ENCODE results near the gene MYCBP2. TPM values are rescaled to one million over a fixed set of nuclear protein-coding genes. Genes with fewer than 3 reads are reported as not detected.
"Not testable (repeated sequence)": the region's sequence is repeated elsewhere in the genome, so short reads cannot be mapped to it uniquely, and the experiment has no call there.

Gene MYCBP2
- total RNA-seq, 1 donor from 2014 or later: 74.3 TPM

DNA sequence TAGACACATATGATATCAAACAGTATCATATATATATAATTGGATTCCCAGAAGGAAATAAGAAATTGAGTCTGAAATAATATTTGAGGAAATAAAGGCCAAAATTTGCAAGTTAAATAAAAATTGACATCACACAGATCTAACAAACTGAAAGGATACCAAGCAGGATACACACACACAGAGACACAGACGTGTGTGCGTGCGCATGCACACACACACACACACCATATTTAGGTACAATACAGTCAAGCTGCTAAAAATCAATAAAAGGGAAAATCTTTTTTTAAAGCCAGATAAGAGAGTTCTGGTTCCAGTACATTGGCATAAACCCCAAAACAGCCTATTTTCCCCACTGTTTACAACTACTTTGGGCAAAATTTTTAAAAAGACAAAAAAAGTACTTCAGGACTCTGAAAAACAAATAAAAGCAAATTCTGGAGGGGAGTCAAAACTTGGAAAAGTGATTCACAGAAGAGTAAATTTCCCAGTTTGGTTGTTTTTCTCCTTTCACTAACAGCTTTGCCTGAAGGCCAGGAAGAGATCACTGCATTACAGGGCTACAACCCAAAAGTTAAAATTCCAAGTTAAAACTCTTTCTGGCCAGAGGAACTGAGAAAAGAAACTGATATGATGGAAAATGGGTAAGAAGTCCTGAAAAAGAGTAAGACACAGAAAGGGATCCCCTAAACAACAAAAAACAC, 16.2 kb downstream of the MYCBP2 start:
- H3K27me3 Mint-ChIP-seq (ENCODE audit: low read depth): no peaks in the 10 kb centered on the region
- DNase-seq (ENCODE audit: low spot score): no peak
- intact Hi-C loops (cut with micrococcal nuclease): no loop called here
- H3K4me3 Mint-ChIP-seq (ENCODE audit: low read depth): no peak overlapping the region
- no peak overlapping the region for H3K27ac Mint-ChIP-seq
- H3K4me1 Mint-ChIP-seq (ENCODE audit: low read depth): peaks cover 63% of the 10 kb centered on the region
- H3K9me3 Mint-ChIP-seq: no peaks in the 10 kb centered on the region
- peaks cover 11% of the 10 kb centered on the region for H3K36me3 Mint-ChIP-seq (ENCODE audit: low read depth)

DNA sequence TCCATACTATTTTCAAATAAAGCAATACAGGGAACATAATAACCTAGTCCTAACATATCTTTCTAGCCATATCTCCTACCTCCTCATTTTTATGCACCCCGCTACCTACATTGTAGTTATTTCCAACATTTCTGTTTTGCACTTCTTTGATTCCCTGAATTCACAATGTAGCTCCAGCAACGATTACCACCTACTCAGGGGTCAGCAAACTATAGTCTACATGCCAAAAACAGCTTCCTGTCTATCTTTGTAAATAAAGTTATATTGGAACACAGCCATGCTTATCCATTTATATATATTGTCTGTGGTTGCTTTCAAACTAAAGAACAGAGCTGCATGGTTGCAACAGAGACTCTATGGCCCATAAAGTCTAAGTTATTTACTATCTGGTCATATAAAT, 16.7 kb downstream of the MYCBP2 start:
- no peak overlapping the region for H3K27ac Mint-ChIP-seq
- intact Hi-C loops (cut with micrococcal nuclease): no loop called here
- no peak overlapping the region for H3K4me3 Mint-ChIP-seq (ENCODE audit: low read depth)
- H3K36me3 Mint-ChIP-seq (ENCODE audit: low read depth): peaks cover 15% of the 10 kb centered on the region
- no peaks in the 10 kb centered on the region for H3K27me3 Mint-ChIP-seq (ENCODE audit: low read depth)
- no peak for DNase-seq (ENCODE audit: low spot score)
- H3K9me3 Mint-ChIP-seq: no peaks in the 10 kb centered on the region
- peaks cover 68% of the 10 kb centered on the region for H3K4me1 Mint-ChIP-seq (ENCODE audit: low read depth)

DNA sequence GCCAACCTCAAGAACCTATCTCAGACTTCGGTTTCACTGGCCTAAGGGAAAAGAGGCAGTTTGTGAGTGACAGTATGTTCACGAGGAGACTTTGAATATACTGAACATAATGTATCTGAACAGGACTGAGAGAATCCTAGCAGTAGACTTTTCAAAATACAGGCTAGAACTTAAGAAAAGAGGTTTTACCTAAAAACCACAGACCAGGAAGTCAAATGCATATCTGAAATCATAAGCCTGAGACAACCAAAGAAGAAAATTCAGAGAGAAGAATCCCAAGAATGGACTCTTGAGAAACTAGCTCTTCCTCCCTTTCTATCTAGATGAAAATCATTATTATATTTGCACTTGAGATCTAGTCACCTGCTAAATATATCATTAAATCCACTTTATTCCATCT, 17.6 kb downstream of the MYCBP2 start:
- Mint-ChIP-seq H3K27me3 (ENCODE audit: low read depth) (no peaks in the 10 kb centered on the region), H3K36me3 (ENCODE audit: low read depth) (peaks cover 18% of the 10 kb centered on the region), H3K4me1 (ENCODE audit: low read depth) (peaks cover 64% of the 10 kb centered on the region), H3K4me3 (ENCODE audit: low read depth) (no peak overlapping the region), H3K9me3 (peaks cover 2% of the 10 kb centered on the region), H3K27ac (no peak overlapping the region)
- DNase-seq (ENCODE audit: low spot score): no peak
- intact Hi-C loops (cut with micrococcal nuclease): loop anchor here (2.0 kb wide), 1 partner anchor 16 kb away; no protein-coding TSS in a partner anchor

DNA sequence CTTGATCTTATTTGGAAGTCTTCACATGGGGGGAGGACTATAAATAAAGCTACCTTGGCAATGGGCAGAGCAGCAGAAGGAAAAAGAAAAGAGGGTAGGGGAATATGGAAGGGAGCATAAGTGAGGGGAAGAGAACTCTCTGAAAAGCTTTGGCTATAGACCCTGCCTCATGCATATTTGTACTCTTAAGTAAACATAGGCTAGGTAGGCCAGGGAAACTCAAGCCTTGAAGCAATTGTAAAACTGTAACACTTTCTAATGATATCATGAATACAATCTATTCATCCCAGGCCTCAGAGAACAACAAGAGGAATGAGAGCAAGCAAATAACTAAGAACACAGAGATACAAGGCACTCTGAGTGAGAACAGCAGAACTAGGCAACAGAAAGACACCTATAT, 20.4 kb downstream of the MYCBP2 start:
- intact Hi-C loops (cut with micrococcal nuclease): no loop called here
- Mint-ChIP-seq H3K27me3 (ENCODE audit: low read depth) (no peaks in the 10 kb centered on the region), H3K27ac (no peak overlapping the region), H3K4me3 (ENCODE audit: low read depth) (no peak overlapping the region), H3K4me1 (ENCODE audit: low read depth) (peaks cover 60% of the 10 kb centered on the region), H3K9me3 (peaks cover 7% of the 10 kb centered on the region), H3K36me3 (ENCODE audit: low read depth) (peaks cover 19% of the 10 kb centered on the region)
- no peak for DNase-seq (ENCODE audit: low spot score)

DNA sequence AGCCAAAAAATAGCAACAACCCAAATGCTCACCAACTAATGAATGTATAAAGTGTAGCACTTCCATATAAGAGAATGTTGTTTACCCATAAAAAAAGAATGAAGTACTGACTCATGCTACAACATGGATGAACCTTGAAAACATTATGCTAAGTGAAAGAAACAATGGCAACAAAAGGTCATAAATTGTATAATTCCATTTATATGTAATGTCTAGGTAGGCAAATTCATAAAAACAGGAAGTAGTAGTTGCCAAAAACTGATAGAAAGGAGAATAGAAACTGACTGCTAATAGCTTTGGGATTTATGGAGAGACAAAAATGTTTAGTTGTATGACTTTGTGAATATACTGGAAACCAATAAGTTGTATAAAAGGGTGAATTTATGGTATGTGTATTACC, 21.6 kb downstream of the MYCBP2 start:
- no peak for DNase-seq (ENCODE audit: low spot score)
- Mint-ChIP-seq H3K4me1 (ENCODE audit: low read depth) (peaks cover 52% of the 10 kb centered on the region), H3K9me3 (peaks cover 7% of the 10 kb centered on the region), H3K4me3 (ENCODE audit: low read depth) (no peak overlapping the region), H3K27me3 (ENCODE audit: low read depth) (no peaks in the 10 kb centered on the region), H3K27ac (no peak overlapping the region), H3K36me3 (ENCODE audit: low read depth) (peaks cover 16% of the 10 kb centered on the region)
- intact Hi-C loops (cut with micrococcal nuclease): no loop called here

DNA sequence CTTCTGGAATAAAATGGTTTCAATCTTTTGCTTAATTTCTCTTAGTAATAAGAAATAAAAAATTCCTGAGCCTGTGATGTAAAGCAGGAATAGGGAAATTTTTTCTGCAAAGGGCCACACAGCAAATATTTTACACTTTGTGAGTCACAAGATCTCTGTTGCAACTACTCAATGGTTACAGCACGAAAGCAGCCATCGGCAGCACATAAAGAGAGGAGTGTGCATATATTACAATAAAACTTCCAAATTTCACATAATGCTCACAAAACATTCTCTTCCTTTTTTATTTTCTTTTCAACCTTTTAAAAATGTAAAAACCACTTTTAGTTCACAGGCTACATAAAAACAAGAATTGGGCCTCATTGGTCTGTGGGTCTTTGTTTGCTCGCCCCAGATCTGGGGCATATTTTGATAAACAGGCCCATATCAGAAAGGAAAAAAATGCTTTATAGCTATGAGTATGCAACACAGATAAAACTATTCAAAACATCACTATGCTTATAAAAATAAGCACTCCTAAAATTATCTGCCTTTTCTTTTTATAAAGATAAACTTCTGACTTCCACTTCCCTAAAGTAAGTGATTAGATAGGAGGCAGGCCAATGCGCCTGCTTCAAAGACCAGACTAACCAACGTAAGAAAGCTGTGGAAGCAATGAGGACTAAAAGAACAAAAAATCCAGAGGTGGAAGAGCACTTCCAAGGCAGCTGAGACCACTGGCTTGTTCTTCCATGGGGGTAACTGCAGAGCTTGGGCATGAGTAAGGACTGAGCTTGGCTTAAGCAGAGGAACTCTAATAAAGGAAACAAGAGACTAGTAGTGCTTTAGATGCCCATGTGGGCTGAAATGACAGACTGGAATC, 26.5 kb downstream of the MYCBP2 start:
- intact Hi-C loops (cut with micrococcal nuclease): no loop called here
- Mint-ChIP-seq H3K4me1 (ENCODE audit: low read depth) (peaks cover 33% of the 10 kb centered on the region), H3K27me3 (ENCODE audit: low read depth) (no peaks in the 10 kb centered on the region), H3K9me3 (peaks cover 7% of the 10 kb centered on the region), H3K4me3 (ENCODE audit: low read depth) (no peak overlapping the region), H3K36me3 (ENCODE audit: low read depth) (peaks cover 20% of the 10 kb centered on the region), H3K27ac (no peak overlapping the region)
- no peak for DNase-seq (ENCODE audit: low spot score)

DNA sequence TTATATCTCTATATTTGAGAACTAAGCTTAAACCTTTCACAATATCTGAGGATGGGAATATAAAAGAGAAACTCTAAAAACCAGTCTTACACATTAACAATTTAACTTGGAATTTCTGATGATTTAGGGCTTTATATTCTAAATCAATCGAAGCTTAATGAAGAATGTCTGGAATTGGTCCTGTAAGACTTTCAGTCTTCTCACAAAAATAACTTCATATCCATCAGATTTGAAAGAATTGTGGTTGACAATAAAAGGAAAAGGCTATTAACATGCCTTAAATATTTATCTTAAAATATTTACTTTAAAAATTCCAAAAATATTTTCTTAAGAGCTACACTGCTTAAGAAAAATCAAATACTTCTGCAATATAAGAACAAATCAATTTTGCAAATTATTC, 27.3 kb downstream of the MYCBP2 start:
- intact Hi-C loops (cut with micrococcal nuclease): loop anchor here (10.0 kb wide), 1 partner anchor 275 kb away; the partner anchor contains the start of gene FBXL3
- Mint-ChIP-seq H3K4me3 (ENCODE audit: low read depth) (no peak overlapping the region), H3K36me3 (ENCODE audit: low read depth) (peaks cover 23% of the 10 kb centered on the region), H3K9me3 (peaks cover 7% of the 10 kb centered on the region), H3K4me1 (ENCODE audit: low read depth) (peaks cover 29% of the 10 kb centered on the region), H3K27me3 (ENCODE audit: low read depth) (no peaks in the 10 kb centered on the region), H3K27ac (no peak overlapping the region)
- no peak for DNase-seq (ENCODE audit: low spot score)

DNA sequence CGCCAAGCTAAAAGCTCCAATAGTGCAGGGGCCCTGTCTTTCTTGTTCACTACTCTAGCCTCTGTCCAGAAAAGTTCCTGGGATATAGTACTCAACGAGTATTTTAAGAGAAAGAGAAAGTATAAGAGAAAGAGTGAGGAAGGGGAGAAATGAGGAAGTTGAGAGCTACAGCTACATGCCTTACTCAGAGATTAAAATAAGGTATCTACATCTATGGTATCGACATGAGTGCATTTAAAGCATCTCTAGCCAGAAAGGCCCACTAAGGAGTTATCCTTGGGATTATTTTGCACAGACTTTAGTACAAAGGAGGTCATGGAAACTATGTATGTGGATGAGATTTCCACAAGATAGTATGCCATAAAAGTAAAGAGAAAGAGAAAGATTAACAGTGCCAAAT, 28.5 kb downstream of the MYCBP2 start:
- Mint-ChIP-seq H3K4me1 (ENCODE audit: low read depth) (peaks cover 22% of the 10 kb centered on the region), H3K9me3 (no peaks in the 10 kb centered on the region), H3K27ac (no peak overlapping the region), H3K27me3 (ENCODE audit: low read depth) (no peaks in the 10 kb centered on the region), H3K36me3 (ENCODE audit: low read depth) (peaks cover 29% of the 10 kb centered on the region), H3K4me3 (ENCODE audit: low read depth) (no peak overlapping the region)
- DNase-seq (ENCODE audit: low spot score): no peak
- intact Hi-C loops (cut with micrococcal nuclease): loop anchor here (10.0 kb wide), 1 partner anchor 274 kb away; the partner anchor contains the start of gene FBXL3

DNA sequence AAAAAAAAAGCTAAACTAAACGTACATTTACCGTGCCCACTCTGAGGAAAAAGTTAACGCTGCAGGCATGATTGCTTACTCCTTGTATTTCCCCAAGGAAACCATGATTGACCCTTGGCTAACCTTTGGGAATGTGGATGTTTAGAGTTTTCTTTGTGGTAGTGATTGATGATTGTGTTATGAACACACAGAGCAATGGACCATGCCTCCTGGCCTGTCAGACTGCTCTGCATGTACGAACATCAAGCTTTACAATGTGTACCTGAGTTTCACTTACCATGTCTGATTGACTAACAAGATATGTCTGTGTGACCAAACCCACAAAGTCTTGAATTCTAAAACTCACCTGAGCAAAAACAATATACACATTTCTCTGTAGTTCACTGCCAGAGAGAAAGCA, 35.1 kb downstream of the MYCBP2 start:
- H3K27ac Mint-ChIP-seq: no peak overlapping the region

DNA sequence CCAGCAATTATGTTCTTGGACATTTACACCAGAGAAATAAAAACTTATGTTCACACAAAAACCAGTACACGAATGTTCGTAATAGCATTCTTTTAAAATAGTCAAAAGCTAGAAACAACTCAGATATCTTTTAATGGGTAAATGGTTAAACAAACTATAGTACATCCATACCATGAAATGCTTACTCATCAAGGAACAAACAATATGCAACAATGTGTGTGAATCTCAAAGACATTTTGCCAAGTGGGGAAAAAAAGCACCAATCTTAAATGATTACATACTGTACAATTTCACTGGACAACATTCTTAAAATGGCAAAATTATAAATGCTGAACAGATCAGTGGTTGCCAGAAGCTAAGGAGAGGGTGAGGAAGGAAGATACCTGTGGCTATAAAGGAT, 36.6 kb downstream of the MYCBP2 start:
- H3K27ac Mint-ChIP-seq: no peak overlapping the region
- H3K4me3 Mint-ChIP-seq (ENCODE audit: low read depth): no peak overlapping the region
- peaks cover 81% of the 10 kb centered on the region for H3K36me3 Mint-ChIP-seq (ENCODE audit: low read depth)
- intact Hi-C loops (cut with micrococcal nuclease): loop anchor here (10.0 kb wide), 1 partner anchor 266 kb away; the partner anchor contains the start of gene FBXL3
- H3K9me3 Mint-ChIP-seq: peaks cover 18% of the 10 kb centered on the region
- DNase-seq (ENCODE audit: low spot score): no peak
- no peaks in the 10 kb centered on the region for H3K27me3 Mint-ChIP-seq (ENCODE audit: low read depth)
- H3K4me1 Mint-ChIP-seq (ENCODE audit: low read depth): peaks cover 21% of the 10 kb centered on the region

More for the DNA sequence above, 35.1 kb downstream of the MYCBP2 start:
- peaks cover 83% of the 10 kb centered on the region for H3K36me3 Mint-ChIP-seq (ENCODE audit: low read depth)
- no peak for DNase-seq (ENCODE audit: low spot score)
- H3K4me3 Mint-ChIP-seq (ENCODE audit: low read depth): no peak overlapping the region
- H3K9me3 Mint-ChIP-seq: peaks cover 18% of the 10 kb centered on the region
- intact Hi-C loops (cut with micrococcal nuclease): loop anchor here (1.0 to 10.0 kb wide), 2 partner anchors 38 to 267 kb away; partner anchors contain the start of gene FBXL3
- H3K27me3 Mint-ChIP-seq (ENCODE audit: low read depth): no peaks in the 10 kb centered on the region
- peaks cover 21% of the 10 kb centered on the region for H3K4me1 Mint-ChIP-seq (ENCODE audit: low read depth)

DNA sequence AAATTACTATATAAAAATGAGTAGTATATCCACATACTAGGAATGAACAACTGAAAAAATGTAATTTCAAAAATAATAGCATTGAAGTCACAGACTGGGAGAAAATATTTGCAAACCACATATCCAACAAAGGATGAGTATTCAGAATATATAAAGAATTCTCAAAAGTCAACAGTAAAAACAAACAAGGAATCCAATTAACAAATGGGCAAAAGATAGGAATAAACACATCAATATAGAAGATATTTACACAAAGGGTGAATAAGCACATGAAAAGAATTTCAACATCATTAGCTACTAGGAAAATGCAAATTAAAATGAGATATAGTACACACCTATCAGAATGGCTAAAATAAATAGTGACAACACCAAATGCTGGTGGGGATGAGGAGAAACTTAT, 37.0 kb downstream of the MYCBP2 start:
- Mint-ChIP-seq H3K36me3 (ENCODE audit: low read depth) (peaks cover 81% of the 10 kb centered on the region), H3K4me3 (ENCODE audit: low read depth) (no peak overlapping the region), H3K27me3 (ENCODE audit: low read depth) (no peaks in the 10 kb centered on the region), H3K4me1 (ENCODE audit: low read depth) (peaks cover 21% of the 10 kb centered on the region), H3K27ac (no peak overlapping the region), H3K9me3 (peaks cover 18% of the 10 kb centered on the region)
- intact Hi-C loops (cut with micrococcal nuclease): loop anchor here (10.0 kb wide), 1 partner anchor 265 kb away; the partner anchor contains the start of gene FBXL3
- no peak for DNase-seq (ENCODE audit: low spot score)

DNA sequence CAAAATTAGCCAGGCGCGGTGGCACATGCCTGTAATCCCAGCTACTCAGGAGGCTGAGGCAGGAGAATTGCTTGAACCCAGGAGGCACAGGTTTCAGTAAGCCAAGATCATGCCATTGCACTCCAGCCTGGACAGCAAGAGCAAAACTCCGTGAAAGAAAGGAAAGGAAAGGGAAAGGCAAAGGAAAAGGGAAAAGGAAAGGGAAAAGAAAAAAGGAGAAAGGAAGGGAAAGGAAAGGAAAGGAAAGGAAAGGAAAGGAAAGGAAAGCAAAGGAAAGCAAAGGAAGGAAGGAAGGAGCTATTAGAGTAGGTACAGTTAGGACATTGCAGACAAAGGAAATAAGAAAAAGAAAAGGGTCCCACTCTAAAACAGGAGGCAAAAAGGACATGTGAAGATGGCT, 41.3 kb downstream of the MYCBP2 start:
- H3K27me3 Mint-ChIP-seq (ENCODE audit: low read depth); H3K27ac Mint-ChIP-seq; H3K4me3 Mint-ChIP-seq (ENCODE audit: low read depth); DNase-seq (ENCODE audit: low spot score); intact Hi-C loops (cut with micrococcal nuclease): not testable (repeated sequence)
- Mint-ChIP-seq H3K36me3 (ENCODE audit: low read depth) (peaks cover 69% of the 10 kb centered on the region), H3K9me3 (peaks cover 14% of the 10 kb centered on the region), H3K4me1 (ENCODE audit: low read depth) (peaks cover 17% of the 10 kb centered on the region)

DNA sequence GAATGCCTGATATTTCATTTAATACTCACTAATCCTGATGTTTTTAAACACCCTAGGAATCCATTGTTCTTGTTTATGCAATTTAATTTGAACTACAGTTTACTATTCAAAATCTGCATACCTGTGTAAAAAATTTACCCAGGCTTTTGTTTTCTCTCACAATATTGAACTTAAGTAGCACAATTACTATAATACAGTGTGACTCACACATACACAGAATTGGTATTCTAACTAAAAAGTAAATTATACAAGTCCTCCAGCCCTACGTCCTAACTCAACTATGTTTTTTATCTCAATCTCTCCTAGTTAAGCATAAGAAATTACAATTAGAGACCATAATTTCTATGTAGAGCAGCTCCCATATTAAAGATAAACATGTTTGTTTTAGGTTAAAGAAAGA, 41.8 kb downstream of the MYCBP2 start:
- intact Hi-C loops (cut with micrococcal nuclease): no loop called here
- Mint-ChIP-seq H3K4me3 (ENCODE audit: low read depth) (no peak overlapping the region), H3K9me3 (peaks cover 9% of the 10 kb centered on the region), H3K27ac (no peak overlapping the region), H3K4me1 (ENCODE audit: low read depth) (peaks cover 16% of the 10 kb centered on the region), H3K27me3 (ENCODE audit: low read depth) (no peaks in the 10 kb centered on the region), H3K36me3 (ENCODE audit: low read depth) (peaks cover 64% of the 10 kb centered on the region)
- DNase-seq (ENCODE audit: low spot score): no peak
